ENCODE data around the gene ENOX1. TPM values are rescaled to one million over a fixed set of nuclear protein-coding genes. Genes with fewer than 3 reads are reported as not detected.

Gene ENOX1
- total and polyA plus RNA-seq, 3 donors from 2014 or later = 11.0 to 14.2 (median 11.5) TPM

GRCh38 chr13:43245374-43245964 lies 541.3 kb downstream of the ENOX1 start:
- TF ChIP-seq POLR2A (IDR thresholded peaks at IDR 0.05) = no peak
- TF ChIP-seq, protein P1, sequence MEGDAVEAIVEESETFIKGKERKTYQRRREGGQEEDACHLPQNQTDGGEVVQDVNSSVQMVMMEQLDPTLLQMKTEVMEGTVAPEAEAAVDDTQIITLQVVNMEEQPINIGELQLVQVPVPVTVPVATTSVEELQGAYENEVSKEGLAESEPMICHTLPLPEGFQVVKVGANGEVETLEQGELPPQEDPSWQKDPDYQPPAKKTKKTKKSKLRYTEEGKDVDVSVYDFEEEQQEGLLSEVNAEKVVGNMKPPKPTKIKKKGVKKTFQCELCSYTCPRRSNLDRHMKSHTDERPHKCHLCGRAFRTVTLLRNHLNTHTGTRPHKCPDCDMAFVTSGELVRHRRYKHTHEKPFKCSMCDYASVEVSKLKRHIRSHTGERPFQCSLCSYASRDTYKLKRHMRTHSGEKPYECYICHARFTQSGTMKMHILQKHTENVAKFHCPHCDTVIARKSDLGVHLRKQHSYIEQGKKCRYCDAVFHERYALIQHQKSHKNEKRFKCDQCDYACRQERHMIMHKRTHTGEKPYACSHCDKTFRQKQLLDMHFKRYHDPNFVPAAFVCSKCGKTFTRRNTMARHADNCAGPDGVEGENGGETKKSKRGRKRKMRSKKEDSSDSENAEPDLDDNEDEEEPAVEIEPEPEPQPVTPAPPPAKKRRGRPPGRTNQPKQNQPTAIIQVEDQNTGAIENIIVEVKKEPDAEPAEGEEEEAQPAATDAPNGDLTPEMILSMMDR (IDR thresholded peaks at IDR 0.05) = no peak
- Histone ChIP-seq H3K4me3 (no peak overlapping the region), H3K9me3 (no peaks in the 10 kb centered on the region), H3K36me3 (ENCODE audit: low read depth, missing control alignments) (no peaks in the 10 kb centered on the region), H3K4me1 (no peaks in the 10 kb centered on the region), H3K27ac (no peak overlapping the region), H3K27me3 (no peaks in the 10 kb centered on the region)
- WGBS, 2 donors = 80 to 87% methylated on average over 8 of the region's 8 CpGs
- DNase-seq = no peak
- intact Hi-C loops (cut with DNase I; ENCODE audit: low total_unique reads) = no loop called here

- H3K4me3 ChIP-seq = no peak overlapping the region
- no peaks in the 10 kb centered on the region for H3K9me3 ChIP-seq
- no peaks in the 10 kb centered on the region for H3K4me1 ChIP-seq
- no peaks in the 10 kb centered on the region for H3K27me3 ChIP-seq
- no peak overlapping the region for H3K27ac ChIP-seq
- TF ChIP-seq POLR2A (IDR thresholded peaks at IDR 0.05) = no peak
- TF ChIP-seq, protein P1 (IDR thresholded peaks at IDR 0.05) = no peak
- DNase-seq = no peak
- 91 to 93% methylated on average over 5 of the region's 5 CpGs for WGBS, 2 donors
- no peaks in the 10 kb centered on the region for H3K36me3 ChIP-seq (ENCODE audit: low read depth, missing control alignments)
- intact Hi-C loops (cut with DNase I; ENCODE audit: low total_unique reads) = no loop called here
Observed at GRCh38 chr13:43244481-43244880, 542.3 kb downstream of the ENOX1 start.

DNA sequence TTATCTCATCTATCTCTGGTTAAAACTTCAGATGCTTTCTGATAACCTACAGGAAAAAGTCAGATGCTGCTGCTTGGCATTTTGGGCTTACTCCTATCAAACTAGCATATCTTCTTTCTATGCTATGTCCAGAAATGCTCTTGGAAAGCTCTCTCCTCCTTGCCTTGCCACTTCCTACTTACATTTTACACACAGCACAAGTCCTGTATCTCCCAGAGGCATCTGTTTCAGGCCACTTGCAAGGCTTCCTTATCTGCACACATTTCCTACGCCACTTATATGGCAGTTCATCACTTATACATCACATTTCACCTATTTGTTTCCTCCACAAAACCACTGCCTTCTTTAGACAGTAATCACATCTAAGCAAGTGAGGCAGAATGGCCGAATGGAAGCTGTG lies 543.1 kb downstream of the ENOX1 start:
- DNase-seq = no peak
- H3K4me1 ChIP-seq = no peaks in the 10 kb centered on the region
- no peaks in the 10 kb centered on the region for H3K27me3 ChIP-seq
- WGBS, 2 donors = 84 to 88% methylated on average over 2 of the region's 2 CpGs
- H3K4me3 ChIP-seq = no peak overlapping the region
- no peaks in the 10 kb centered on the region for H3K9me3 ChIP-seq
- H3K27ac ChIP-seq = no peak overlapping the region
- intact Hi-C loops (cut with DNase I; ENCODE audit: low total_unique reads) = no loop called here
- TF ChIP-seq, protein P1 (IDR thresholded peaks at IDR 0.05) = no peak
- no peak for TF ChIP-seq POLR2A (IDR thresholded peaks at IDR 0.05)
- H3K36me3 ChIP-seq (ENCODE audit: low read depth, missing control alignments) = no peaks in the 10 kb centered on the region

DNA sequence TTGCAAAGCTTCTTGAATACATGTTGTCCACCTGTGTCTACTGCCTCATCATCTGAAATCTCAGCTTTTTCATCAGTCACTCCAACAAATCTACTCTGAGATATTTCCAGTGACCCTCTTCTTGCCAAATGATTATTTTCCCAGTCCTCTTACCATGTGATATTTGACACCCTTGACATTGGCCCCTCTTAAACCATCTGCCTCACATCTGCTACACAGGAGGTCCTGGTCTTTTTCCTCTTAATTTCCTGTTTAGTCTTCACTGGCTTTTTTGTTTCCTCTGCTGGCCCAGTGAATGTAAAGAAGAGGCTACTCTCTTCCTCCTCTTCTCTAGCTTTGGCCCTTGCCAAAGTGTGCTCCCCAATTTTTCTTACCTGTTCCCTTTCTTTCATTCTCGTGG lies 544.7 kb downstream of the ENOX1 start:
- intact Hi-C loops (cut with DNase I; ENCODE audit: low total_unique reads) = no loop called here
- no peak for DNase-seq

More for the DNA sequence above, 544.7 kb downstream of the ENOX1 start:
- Histone ChIP-seq H3K9me3 (no peaks in the 10 kb centered on the region), H3K4me1 (no peaks in the 10 kb centered on the region), H3K36me3 (ENCODE audit: low read depth, missing control alignments) (no peaks in the 10 kb centered on the region), H3K27ac (no peak overlapping the region), H3K4me3 (no peak overlapping the region), H3K27me3 (no peaks in the 10 kb centered on the region)
- no peak for TF ChIP-seq POLR2A (IDR thresholded peaks at IDR 0.05)
- TF ChIP-seq, protein P1 (IDR thresholded peaks at IDR 0.05) = no peak
- WGBS, 2 donors = 42 to 88% methylated on average over 1 of the region's 1 CpG

All from testis (tissue), 3 donors.